IMR-90 (cell line): ENCODE data around the gene ZNF529. TPM values are rescaled to one million over a fixed set of nuclear protein-coding genes. Genes with fewer than 3 reads are reported as not detected.

ENCODE experiments used
- ATAC-seq: fragments of 200-7000 bp; cut with Tn5 transposase; 2 replicates; pipeline ENCODE4 v1.9.1; 2020; ENCODE audit warnings: low read depth, mild to moderate bottlenecking, moderate library complexity
- BruUV-seq: library from RNA; stranded (reverse); fragments of 400-500 nt; replicated peaks from 2 replicates; lab custom pipeline; 2021; lab: Mats Ljungman, UMichigan
- CTCF ChIA-PET: fragments of 300-600 bp; formaldehyde crosslinking; extraction: SDS; loops from one replicate; lab custom pipeline; 2021; ENCODE audit warnings: antibody characterized with exemption; lab: Yijun Ruan, JAX
- POLR2A ChIA-PET: fragments of 300-600 bp; sonication (Branson Sonifier 250); formaldehyde crosslinking; loops from one replicate; lab custom pipeline; 2022; ENCODE audit warnings: antibody characterized with exemption; ENCODE audit not compliant: unreplicated experiment; lab: Charles Lee
- DNase-seq: peaks from one replicate; pipeline ENCODE4 v3.0.0; 2013
- H2AFZ ChIP-seq: replicated peaks from 2 replicates; pipeline ENCODE3; 2013; ENCODE audit warnings: low read length, mild to moderate bottlenecking; ENCODE audit not compliant: poor library complexity
- H2AK5ac ChIP-seq: 2 replicates; pipeline ENCODE4 v1.6.1; 2013; ENCODE audit warnings: low read depth, low read length, inconsistent platforms
- H2AK9ac ChIP-seq: replicated peaks from 2 replicates; pipeline ENCODE3; 2013; ENCODE audit warnings: mild to moderate bottlenecking, low read depth, low read length, moderate library complexity; ENCODE audit not compliant: poor library complexity
- H2BK120ac ChIP-seq: 2 replicates; pipeline ENCODE4 v1.6.1; 2013; ENCODE audit warnings: low read depth, low read length, inconsistent platforms
- H2BK15ac ChIP-seq: 3 replicates; pipeline ENCODE4 v1.6.1; 2013; ENCODE audit warnings: low read depth, low read length, inconsistent platforms
- H2BK20ac ChIP-seq: 2 replicates; pipeline ENCODE4 v1.6.1; 2013; ENCODE audit warnings: low read depth, mild to moderate bottlenecking, inconsistent platforms, low read length, moderate library complexity
- H2BK5ac ChIP-seq: 2 replicates; pipeline ENCODE4 v1.6.1; 2013; ENCODE audit warnings: mild to moderate bottlenecking, low read depth, low read length, inconsistent platforms; ENCODE audit not compliant: poor library complexity, severe bottlenecking
- H3K14ac ChIP-seq: replicated peaks from 2 replicates; pipeline ENCODE4 v1.6.1; 2013; ENCODE audit warnings: low read depth, low read length, inconsistent platforms
- H3K18ac ChIP-seq: 2 replicates; pipeline ENCODE4 v1.6.1; 2013; ENCODE audit warnings: low read depth, low read length, control low read depth
- H3K23ac ChIP-seq: 2 replicates; pipeline ENCODE4 v1.6.1; 2013; ENCODE audit warnings: low read depth, low read length, inconsistent platforms
- H3K27ac ChIP-seq: 2 replicates; pipeline ENCODE4 v1.5.1; 2013; ENCODE audit warnings: mild to moderate bottlenecking, control low read depth, low read length; ENCODE audit not compliant: insufficient read depth
- H3K27me3 ChIP-seq: 2 replicates; pipeline ENCODE4 v1.6.1; 2013; ENCODE audit warnings: low read length; ENCODE audit not compliant: control insufficient read depth, insufficient read depth
- H3K36me3 ChIP-seq: 2 replicates; pipeline ENCODE4 v1.6.1; 2013; ENCODE audit warnings: low read length, mixed read lengths; ENCODE audit not compliant: control insufficient read depth, insufficient read depth
- H3K4ac ChIP-seq: 2 replicates; pipeline ENCODE4 v1.6.1; 2013; ENCODE audit warnings: low read depth, low read length, inconsistent platforms
- H3K4me1 ChIP-seq: 2 replicates; pipeline ENCODE4 v1.6.1; 2013; ENCODE audit warnings: low read length, mixed read lengths; ENCODE audit not compliant: control insufficient read depth, insufficient read depth
- H3K4me2 ChIP-seq: 2 replicates; pipeline ENCODE4 v1.6.1; 2013; ENCODE audit warnings: low read depth, mild to moderate bottlenecking, control low read depth, low read length, moderate library complexity
- H3K4me3 ChIP-seq: 2 replicates; pipeline ENCODE4 v1.5.1; 2013; ENCODE audit warnings: low read depth, mild to moderate bottlenecking, control low read depth, low read length, moderate library complexity; ENCODE audit not compliant: insufficient read depth
- H3K56ac ChIP-seq: 2 replicates; pipeline ENCODE4 v1.6.1; 2013; ENCODE audit warnings: low read length, inconsistent platforms; ENCODE audit not compliant: insufficient read depth; ENCODE audit errors: extremely low read depth
- H3K79me1 ChIP-seq, 2 experiments: 2 replicates each; pipeline ENCODE4 v1.6.1; 2013; ENCODE audit warnings: low read length in 2 of 2, inconsistent platforms in 1 of 2, low read depth in 1 of 2
- H3K9ac ChIP-seq: 2 replicates; pipeline ENCODE4 v1.6.1; 2013; ENCODE audit warnings: low read depth, low read length, control low read depth
- H3K9me1 ChIP-seq: 2 replicates; pipeline ENCODE4 v1.6.1; 2013; ENCODE audit warnings: low read length, inconsistent platforms; ENCODE audit not compliant: insufficient read depth
- H3K9me3 ChIP-seq: 2 replicates; pipeline ENCODE4 v1.6.1; 2013; ENCODE audit warnings: low read length; ENCODE audit not compliant: control insufficient read depth, insufficient read depth
- H4K20me1 ChIP-seq: 2 replicates; pipeline ENCODE4 v1.6.1; 2013; ENCODE audit warnings: low read length, inconsistent platforms; ENCODE audit not compliant: insufficient read depth
- H4K5ac ChIP-seq: 2 replicates; pipeline ENCODE4 v1.6.1; 2013; ENCODE audit warnings: mild to moderate bottlenecking, low read depth, low read length, control low read depth
- H4K8ac ChIP-seq, 2 experiments: 2 replicates each; pipeline ENCODE4 v1.6.1; 2013; ENCODE audit warnings: low read depth in 2 of 2, low read length in 2 of 2, control low read depth in 1 of 2, inconsistent platforms in 1 of 2
- H4K91ac ChIP-seq: 2 replicates; pipeline ENCODE4 v1.6.1; 2013; ENCODE audit warnings: low read depth, low read length, inconsistent platforms; ENCODE audit not compliant: insufficient read depth
- BHLHE40 ChIP-seq: fragments of 150-350 bp; IDR thresholded peaks from 2 replicates; pipeline ENCODE4 v1.6.1; 2016; ENCODE audit warnings: mild to moderate bottlenecking, low read depth, low read length
- CEBPB ChIP-seq: IDR thresholded peaks from 2 replicates; pipeline ENCODE4 v1.6.1; 2012; ENCODE audit warnings: low read depth, low read length, improper control_type of control experiment
- CHD1 ChIP-seq: IDR thresholded peaks from 2 replicates; pipeline ENCODE4 v1.6.1; 2012; ENCODE audit warnings: low read depth, low read length, improper control_type of control experiment
- FOS ChIP-seq: fragments of 150-350 bp; IDR thresholded peaks from 2 replicates; pipeline ENCODE4 v1.6.1; 2016; ENCODE audit warnings: low read depth, low read length
- MAFK ChIP-seq: IDR thresholded peaks from 2 replicates; pipeline ENCODE4 v1.6.1; 2012; ENCODE audit warnings: low read depth, low read length, improper control_type of control experiment
- MAZ ChIP-seq: IDR thresholded peaks from 2 replicates; pipeline ENCODE4 v1.6.1; 2012; ENCODE audit warnings: low read depth, mild to moderate bottlenecking, low read length, improper control_type of control experiment, moderate library complexity, borderline replicate concordance
- MXI1 ChIP-seq: IDR thresholded peaks from 2 replicates; pipeline ENCODE4 v1.6.1; 2012; ENCODE audit warnings: low read depth, mild to moderate bottlenecking, low read length, moderate library complexity, borderline replicate concordance
- NFE2L2 ChIP-seq: fragments of 150-350 bp; IDR thresholded peaks from 2 replicates; pipeline ENCODE4 v1.6.1; 2016; ENCODE audit warnings: low read depth, mild to moderate bottlenecking, low read length
- POLR2A ChIP-seq: IDR thresholded peaks from 2 replicates; pipeline ENCODE4 v1.6.1; 2012; ENCODE audit warnings: mild to moderate bottlenecking, low read depth, low read length
- RAD21 ChIP-seq: IDR thresholded peaks from 2 replicates; pipeline ENCODE4 v1.6.1; 2012; ENCODE audit warnings: low read length, improper control_type of control experiment
- RCOR1 ChIP-seq: IDR thresholded peaks from 2 replicates; pipeline ENCODE4 v1.6.1; 2012; ENCODE audit warnings: mild to moderate bottlenecking, low read length, improper control_type of control experiment; ENCODE audit not compliant: insufficient replicate concordance
- RFX5 ChIP-seq: IDR thresholded peaks from 2 replicates; pipeline ENCODE4 v1.8.0; 2012; ENCODE audit warnings: low read depth, mild to moderate bottlenecking, low read length, moderate library complexity
- SMC3 ChIP-seq: fragments of 150-350 bp; IDR thresholded peaks from 2 replicates; pipeline ENCODE4 v1.6.1; 2016; ENCODE audit warnings: low read depth, mild to moderate bottlenecking, antibody characterized with exemption, low read length, moderate library complexity
- WGBS, 2 experiments: methylation state at CpG; one replicate each; pipeline versions ENCODE4 v1.1.5 to v1.1.7; 2013; ENCODE audit warnings: missing lambda C conversion rate in 2 of 2; ENCODE audit not compliant: insufficient read length in 1 of 2; ENCODE audit errors: extremely low coverage in 2 of 2; 5-methylcytosine and 5-hydroxymethylcytosine counted together
- dilution Hi-C: fragments of 300-500 bp; cut with HindIII; formaldehyde crosslinking; loops from one replicate; pipeline ENCODE4 v1.14.3; 2018; ENCODE audit warnings: low sequenced_read_pairs; ENCODE audit not compliant: unreplicated experiment
- in situ Hi-C: fragments of 300-500 bp; cut with MboI; formaldehyde crosslinking; loops from 3 replicates; pipeline ENCODE4 v1.14.3; 2019; ENCODE audit warnings: low sequenced_read_pairs, inconsistent platforms, mixed read lengths
- intact Hi-C: fragments of 100-400 bp; cut with micrococcal nuclease; formaldehyde crosslinking; loops from 2 replicates; pipeline ENCODE4 v1.10.0; 2022
- polyA plus RNA-seq, 3 experiments: library from polyadenylated mRNA; depleted of rRNA; stranded (reverse); fragments of >200 nt; gene quantifications; 2 replicates each; pipeline ENCODE4 v1.2.3, GENCODE V29; 2012; ENCODE audit warnings: low replicate concordance in 1 of 3
- total RNA-seq: library from RNA; depleted of rRNA; stranded (reverse); fragments of >200 nt; gene quantifications from 2 replicates; pipeline ENCODE4 v1.2.3, GENCODE V29; 2012
- TF ChIP-seq, protein P1 (sequence below): fragments of 150-350 bp; IDR thresholded peaks from 2 replicates; pipeline ENCODE4 v1.6.1; 2016; ENCODE audit warnings: low read depth, mild to moderate bottlenecking, low read length, moderate library complexity, borderline replicate concordance
- TF ChIP-seq, protein P2 (sequence below): fragments of 150-350 bp; IDR thresholded peaks from 2 replicates; pipeline ENCODE4 v1.6.1; 2017; ENCODE audit warnings: mild to moderate bottlenecking, antibody characterized with exemption, low read length, low read depth
- TF ChIP-seq, protein P3 (sequence below): conservative IDR thresholded peaks from 2 replicates; pipeline ENCODE4 v1.5.1; 2012; ENCODE audit warnings: mild to moderate bottlenecking, low read depth, low read length, improper control_type of control experiment

ZNF529 gene
- total and polyA plus RNA-seq, 2 of the 4 experiments (the other 2 are of a cell fraction), result 2.4 to 6.8 TPM

DNA sequence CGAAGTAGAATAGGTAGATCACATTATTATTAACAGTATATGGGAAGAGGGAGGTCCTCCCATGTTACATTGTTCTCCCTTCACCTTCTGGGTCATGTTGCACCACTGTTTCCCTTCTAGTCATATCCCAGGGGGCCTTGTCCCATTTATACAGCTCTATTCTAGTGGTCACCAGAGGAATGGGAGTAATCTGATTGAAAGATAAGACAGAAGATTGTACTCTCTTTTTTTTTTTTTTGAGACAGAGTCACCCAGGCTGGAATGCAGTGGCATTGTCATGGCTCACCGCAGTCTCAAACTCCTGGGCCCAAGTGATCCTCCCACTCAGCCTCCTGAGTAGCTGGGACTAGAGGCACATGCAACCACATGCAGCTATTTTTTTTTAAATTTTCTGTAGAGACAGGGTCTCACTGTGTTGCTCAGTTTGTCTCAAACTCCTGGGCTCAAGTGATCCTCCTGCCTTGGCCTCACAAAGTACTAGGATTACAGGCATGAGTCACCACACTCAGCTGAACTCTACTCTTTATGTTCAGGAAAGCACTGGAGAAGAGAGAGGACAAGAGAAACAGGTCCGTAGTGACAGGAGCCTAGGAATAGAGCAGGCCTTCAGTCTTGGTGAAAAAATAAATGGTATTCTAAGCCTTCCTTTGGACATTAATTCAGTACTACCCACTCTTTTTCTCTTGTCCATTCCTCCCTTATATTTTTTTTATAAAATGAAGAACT, 4.3 kb upstream of the ZNF529 start:
- Histone ChIP-seq H4K20me1 (no peaks in the 10 kb centered on the region), H3K14ac (no peak overlapping the region), H2BK120ac (no peak overlapping the region), H3K36me3 (peaks cover 28% of the 10 kb centered on the region), H3K4me2 (no peak overlapping the region), H4K5ac (no peak overlapping the region), H3K18ac (no peak overlapping the region), H3K27me3 (no peaks in the 10 kb centered on the region), H3K27ac (no peak overlapping the region), H2AFZ (no peak overlapping the region), H3K9ac (no peak overlapping the region), H4K8ac (no peak overlapping the region), H3K9me1 (no peaks in the 10 kb centered on the region), H3K79me1 (peaks cover 15 to 21% of the 10 kb centered on the region in 2 experiments), H3K9me3 (peaks cover 20% of the 10 kb centered on the region), H2BK20ac (no peak overlapping the region), H2AK5ac (no peak overlapping the region), H2BK15ac (no peak overlapping the region), H3K4me3 (no peak overlapping the region), H3K4ac (no peak overlapping the region), H3K56ac (no peak overlapping the region), H3K4me1 (no peaks in the 10 kb centered on the region; the same call in 1 of the 2 replicates), H4K91ac (no peak overlapping the region), H2AK9ac (no peak overlapping the region), H2BK5ac (no peak overlapping the region), H3K23ac (no peak overlapping the region)
- ChIA-PET CTCF (no interaction called here), POLR2A (no interaction called here)
- ATAC-seq (no peak), DNase-seq (no peak)
- no TSS peak for BruUV-seq
- intact Hi-C loops (no loop called here), in situ Hi-C loops (no loop called here), dilution Hi-C loops (no loop called here)
- no peak for TF ChIP-seq RCOR1
- no peak for TF ChIP-seq RFX5
- TF ChIP-seq POLR2A, result no peak
- TF ChIP-seq, protein P1, sequence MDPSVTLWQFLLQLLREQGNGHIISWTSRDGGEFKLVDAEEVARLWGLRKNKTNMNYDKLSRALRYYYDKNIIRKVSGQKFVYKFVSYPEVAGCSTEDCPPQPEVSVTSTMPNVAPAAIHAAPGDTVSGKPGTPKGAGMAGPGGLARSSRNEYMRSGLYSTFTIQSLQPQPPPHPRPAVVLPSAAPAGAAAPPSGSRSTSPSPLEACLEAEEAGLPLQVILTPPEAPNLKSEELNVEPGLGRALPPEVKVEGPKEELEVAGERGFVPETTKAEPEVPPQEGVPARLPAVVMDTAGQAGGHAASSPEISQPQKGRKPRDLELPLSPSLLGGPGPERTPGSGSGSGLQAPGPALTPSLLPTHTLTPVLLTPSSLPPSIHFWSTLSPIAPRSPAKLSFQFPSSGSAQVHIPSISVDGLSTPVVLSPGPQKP, result no peak
- no peak for TF ChIP-seq FOS
- TF ChIP-seq, protein P2, sequence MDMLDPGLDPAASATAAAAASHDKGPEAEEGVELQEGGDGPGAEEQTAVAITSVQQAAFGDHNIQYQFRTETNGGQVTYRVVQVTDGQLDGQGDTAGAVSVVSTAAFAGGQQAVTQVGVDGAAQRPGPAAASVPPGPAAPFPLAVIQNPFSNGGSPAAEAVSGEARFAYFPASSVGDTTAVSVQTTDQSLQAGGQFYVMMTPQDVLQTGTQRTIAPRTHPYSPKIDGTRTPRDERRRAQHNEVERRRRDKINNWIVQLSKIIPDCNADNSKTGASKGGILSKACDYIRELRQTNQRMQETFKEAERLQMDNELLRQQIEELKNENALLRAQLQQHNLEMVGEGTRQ, result no peak
- TF ChIP-seq, protein P3, sequence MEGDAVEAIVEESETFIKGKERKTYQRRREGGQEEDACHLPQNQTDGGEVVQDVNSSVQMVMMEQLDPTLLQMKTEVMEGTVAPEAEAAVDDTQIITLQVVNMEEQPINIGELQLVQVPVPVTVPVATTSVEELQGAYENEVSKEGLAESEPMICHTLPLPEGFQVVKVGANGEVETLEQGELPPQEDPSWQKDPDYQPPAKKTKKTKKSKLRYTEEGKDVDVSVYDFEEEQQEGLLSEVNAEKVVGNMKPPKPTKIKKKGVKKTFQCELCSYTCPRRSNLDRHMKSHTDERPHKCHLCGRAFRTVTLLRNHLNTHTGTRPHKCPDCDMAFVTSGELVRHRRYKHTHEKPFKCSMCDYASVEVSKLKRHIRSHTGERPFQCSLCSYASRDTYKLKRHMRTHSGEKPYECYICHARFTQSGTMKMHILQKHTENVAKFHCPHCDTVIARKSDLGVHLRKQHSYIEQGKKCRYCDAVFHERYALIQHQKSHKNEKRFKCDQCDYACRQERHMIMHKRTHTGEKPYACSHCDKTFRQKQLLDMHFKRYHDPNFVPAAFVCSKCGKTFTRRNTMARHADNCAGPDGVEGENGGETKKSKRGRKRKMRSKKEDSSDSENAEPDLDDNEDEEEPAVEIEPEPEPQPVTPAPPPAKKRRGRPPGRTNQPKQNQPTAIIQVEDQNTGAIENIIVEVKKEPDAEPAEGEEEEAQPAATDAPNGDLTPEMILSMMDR, result no peak
- no peak for TF ChIP-seq SMC3
- TF ChIP-seq BHLHE40, result no peak
- no peak for TF ChIP-seq MAFK
- no peak for TF ChIP-seq RAD21
- TF ChIP-seq MAZ, result no peak
- no peak for TF ChIP-seq CHD1
- no peak for TF ChIP-seq MXI1
- no peak for TF ChIP-seq CEBPB
- TF ChIP-seq NFE2L2, result no peak
- WGBS, 2 experiments, result no CpG with 5 or more reads among the region's 3 CpGs
